ENCODE results near the gene PTH2R. TPM values are rescaled to one million over a fixed set of nuclear protein-coding genes. Genes with fewer than 3 reads are reported as not detected.
A peak's percentile ranks its signal among the peaks of the same experiment; 100 is the strongest.

PTH2R gene
- total RNA-seq, 1 experiment from 2014 or later = 0.10 TPM

GRCh38 chr2:208466151-208466919, 59.7 kb downstream of the PTH2R start:
- intact Hi-C loops (cut with micrococcal nuclease; ENCODE audit: unreplicated experiment) = loop anchor here (2.0 to 5.0 kb wide), 2 partner anchors 741 to 864 kb away; no protein-coding TSS in a partner anchor
- Histone ChIP-seq H3K4me1 (ENCODE audit: control insufficient read depth, insufficient read depth, low read length) (no peaks in the 10 kb centered on the region), H3K36me3 (ENCODE audit: control insufficient read depth, insufficient read depth, low read length) (no peaks in the 10 kb centered on the region), H3K27me3 (ENCODE audit: control insufficient read depth, insufficient read depth, low read length) (no peaks in the 10 kb centered on the region; the same call in 1 of the 2 replicates), H3K9me3 (ENCODE audit: control insufficient read depth, insufficient read depth, low read depth, low read length) (no peaks in the 10 kb centered on the region), H3K27ac (ENCODE audit: low read length) (no peak overlapping the region), H3K4me3 (ENCODE audit: low read depth in 2 of 2, low read length in 2 of 2) (no peak overlapping the region)
- peak; percentile 84 for ATAC-seq
- in situ Hi-C loops (cut with HindIII; ENCODE audit: low pct_unique_long_range_greater_than_20kb, low sequenced_read_pairs) = no loop called here
- DNase-seq (ENCODE audit: low read depth, low spot score) = peak; percentile 22
- POLR2A ChIA-PET = no interaction called here
- CTCF ChIA-PET = no interaction called here
- TF ChIP-seq CTCF (IDR thresholded peaks at IDR 0.05) = peak; percentile 85
- TF ChIP-seq TCF7L2 (IDR thresholded peaks at IDR 0.05; ENCODE audit: low read depth, low read length) = no peak
- BruUV-seq (replicated peaks) = no TSS peak

GRCh38 chr2:208466920-208467298, 60.3 kb downstream of the PTH2R start:
- Histone ChIP-seq H3K4me3 (ENCODE audit: low read depth in 2 of 2, low read length in 2 of 2) (no peak overlapping the region), H3K27me3 (ENCODE audit: control insufficient read depth, insufficient read depth, low read length) (no peaks in the 10 kb centered on the region; the same call in 1 of the 2 replicates), H3K27ac (ENCODE audit: low read length) (no peak overlapping the region), H3K9me3 (ENCODE audit: control insufficient read depth, insufficient read depth, low read depth, low read length) (no peaks in the 10 kb centered on the region), H3K36me3 (ENCODE audit: control insufficient read depth, insufficient read depth, low read length) (no peaks in the 10 kb centered on the region), H3K4me1 (ENCODE audit: control insufficient read depth, insufficient read depth, low read length) (no peaks in the 10 kb centered on the region)
- ATAC-seq (no peak), DNase-seq (ENCODE audit: low read depth, low spot score) (no peak)
- intact Hi-C loops (cut with micrococcal nuclease; ENCODE audit: unreplicated experiment) = loop anchor here (2.0 to 5.0 kb wide), 2 partner anchors 740 to 864 kb away; no protein-coding TSS in a partner anchor
- ChIA-PET POLR2A (no interaction called here), CTCF (no interaction called here)
- in situ Hi-C loops (cut with HindIII; ENCODE audit: low pct_unique_long_range_greater_than_20kb, low sequenced_read_pairs) = no loop called here
- TF ChIP-seq CTCF (IDR thresholded peaks at IDR 0.05) = no peak
- no peak for TF ChIP-seq REST (IDR thresholded peaks at IDR 0.05; ENCODE audit: insufficient read depth in 1 of 2, low read depth in 2 of 2, low read length in 1 of 2)
- BruUV-seq (replicated peaks) = no TSS peak

All from Panc1 (cell line).